ENCODE results near the gene NUDT3. TPM values are rescaled to one million over a fixed set of nuclear protein-coding genes. Genes with fewer than 3 reads are reported as not detected.
"Not testable (repeated sequence)": the region's sequence is repeated elsewhere in the genome, so short reads cannot be mapped to it uniquely, and the experiment has no call there.

The NUDT3 gene
- total RNA-seq, 1 experiment from 2014 or later = 26.1 TPM

DNA sequence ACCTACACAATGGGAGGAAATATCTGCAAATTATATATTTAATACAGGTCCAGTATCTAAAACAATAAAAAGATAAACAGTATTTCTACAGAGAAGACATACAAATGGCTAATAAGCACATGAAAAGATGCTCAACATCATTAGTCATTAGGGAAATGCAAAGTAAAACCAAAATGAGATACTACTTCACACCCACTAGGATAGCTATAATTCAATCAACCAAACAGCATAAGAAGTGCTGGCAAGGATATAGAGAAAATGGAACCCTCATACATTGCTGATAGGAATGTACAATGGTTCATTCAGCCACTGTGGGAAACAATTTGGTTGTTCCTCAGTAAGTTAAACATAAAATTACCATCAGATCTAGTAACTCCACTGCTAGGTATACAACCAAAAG, 48.7 kb downstream of the NUDT3 start:
- DNase-seq (ENCODE audit: low read depth) = no peak

DNA sequence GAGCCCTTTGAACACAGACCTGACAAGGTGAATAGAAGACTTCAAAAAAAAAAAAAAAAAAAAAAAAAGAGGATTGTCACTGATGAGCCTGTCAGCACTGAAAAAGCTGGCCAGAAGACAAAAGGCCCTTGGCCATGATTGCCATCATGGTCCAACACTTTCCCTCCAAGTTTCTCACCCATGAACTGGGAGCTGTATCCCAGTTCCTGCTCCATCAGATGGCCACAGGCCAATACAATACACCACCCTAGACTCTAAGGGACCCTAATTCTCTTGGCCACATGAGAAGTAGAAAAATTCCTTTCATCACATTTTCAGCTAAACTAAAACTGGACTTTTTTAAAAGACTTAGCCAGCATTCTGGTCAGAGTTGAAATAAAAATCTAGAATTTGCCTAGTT, 50.2 kb downstream of the NUDT3 start:
- no peak for DNase-seq (ENCODE audit: low read depth)

DNA sequence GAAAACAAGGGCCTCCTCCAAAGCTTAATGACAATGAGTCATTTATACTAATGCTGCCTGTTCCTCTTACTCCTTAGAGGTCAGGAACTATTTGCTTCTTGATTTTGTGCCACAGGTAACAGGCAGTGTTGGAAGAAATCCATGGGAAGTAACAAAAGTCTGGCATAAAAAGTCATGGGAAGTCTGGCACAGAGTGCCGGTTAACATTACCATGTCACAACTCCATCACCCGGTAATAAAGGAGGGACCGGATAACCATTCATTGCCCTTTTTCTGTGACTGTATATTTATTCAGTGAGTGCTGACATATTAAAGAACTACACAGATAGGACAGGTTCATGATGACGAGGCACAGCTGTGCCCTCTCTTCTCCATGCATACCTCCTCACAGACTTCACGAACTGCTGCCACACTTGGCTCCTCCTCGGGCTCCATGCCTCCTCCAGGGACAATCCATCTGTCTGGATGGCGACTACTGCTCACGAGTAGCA, 50.9 kb downstream of the NUDT3 start:
- DNase-seq (ENCODE audit: low read depth) = peak; percentile 64

DNA sequence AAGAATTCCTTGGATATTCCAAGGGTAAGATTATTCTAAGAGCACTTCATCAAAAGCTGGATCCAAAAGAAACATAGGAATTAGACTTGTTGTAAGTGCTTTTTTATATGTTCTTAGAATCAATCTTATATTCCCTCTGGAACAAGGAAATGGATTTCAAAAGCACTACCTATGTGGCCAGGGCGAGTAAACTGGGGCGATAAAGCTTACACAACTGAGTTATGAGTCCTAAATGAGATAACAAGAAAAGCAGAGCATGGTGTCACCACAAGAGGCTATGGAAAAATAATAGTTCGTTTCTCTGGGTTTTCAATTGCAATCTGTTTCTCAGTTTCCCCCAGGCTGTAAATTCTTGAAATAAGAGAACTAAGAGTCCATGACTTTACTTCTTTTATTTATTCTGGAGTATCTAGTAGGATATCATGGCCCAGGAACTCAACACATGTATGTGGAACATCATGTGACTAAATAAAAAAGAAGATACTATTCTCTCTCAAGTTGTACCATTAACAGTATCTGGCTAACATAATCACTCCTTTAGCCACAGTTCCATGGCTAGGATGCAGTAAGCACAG, 51.5 kb downstream of the NUDT3 start:
- no peak for DNase-seq (ENCODE audit: low read depth)

DNA sequence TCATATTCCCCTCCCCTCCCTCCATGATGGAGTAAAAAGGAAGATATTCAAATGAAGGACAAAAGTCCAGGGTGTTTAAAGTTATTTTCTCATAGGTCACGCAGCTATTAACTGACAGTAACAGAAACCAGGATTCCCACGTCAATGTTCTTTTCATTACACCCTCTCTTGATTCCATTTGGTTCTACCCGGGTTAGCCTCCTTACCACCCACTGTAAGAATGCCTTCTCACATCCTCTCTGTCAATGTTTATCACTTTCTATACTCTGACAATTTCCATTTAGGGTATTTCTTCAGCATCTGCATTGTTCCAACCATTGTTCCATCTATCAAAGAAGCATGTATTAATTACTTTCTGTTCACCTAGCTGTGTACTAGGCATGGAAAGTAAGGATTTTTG, 52.1 kb downstream of the NUDT3 start:
- DNase-seq (ENCODE audit: low read depth) = no peak

DNA sequence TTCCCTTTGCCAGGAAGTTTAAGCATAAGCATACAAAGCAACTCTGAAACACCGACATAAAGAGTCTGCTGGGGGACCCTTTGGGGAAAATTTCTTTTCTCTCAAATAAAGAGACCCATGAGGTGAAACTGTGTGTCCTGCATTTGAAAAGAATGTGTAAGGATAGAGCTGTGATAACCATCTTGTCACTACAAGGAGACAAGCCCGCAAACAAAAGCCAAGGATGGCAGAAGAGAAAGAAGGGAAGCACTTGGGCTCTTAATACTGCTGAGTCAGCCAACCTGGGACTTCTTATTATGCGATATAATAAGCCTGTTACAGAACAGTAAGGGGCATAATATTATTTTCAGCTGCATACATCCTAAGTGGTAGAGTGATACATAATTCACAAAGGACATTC, 52.5 kb downstream of the NUDT3 start:
- no peak for DNase-seq (ENCODE audit: low read depth)

GRCh38 chr6:34339432-34339831, 53.0 kb downstream of the NUDT3 start:
- no peak for DNase-seq (ENCODE audit: low read depth)

DNA sequence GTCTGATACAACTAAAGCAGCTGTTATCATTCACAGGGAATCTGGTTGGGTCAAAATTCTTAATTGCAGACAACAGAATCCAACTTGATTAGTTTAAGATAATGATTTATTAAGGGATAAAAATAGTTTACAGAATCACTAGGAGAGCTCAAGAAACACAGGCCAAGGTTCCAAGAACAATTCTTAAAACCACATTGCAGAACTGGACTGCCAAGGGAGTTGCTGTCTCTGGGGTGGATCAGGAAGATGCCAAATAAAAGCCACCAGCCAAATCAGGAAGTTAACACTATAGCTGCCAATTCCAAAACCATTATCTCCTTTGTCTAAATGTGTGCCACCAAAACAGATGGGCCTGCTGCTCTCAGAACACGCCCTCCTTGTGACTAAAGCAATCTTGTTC, 53.7 kb downstream of the NUDT3 start:
- DNase-seq (ENCODE audit: low read depth) = no peak

- DNase-seq (ENCODE audit: low read depth) = no peak
These were observed 54.1 kb downstream of the NUDT3 start for GRCh38 chr6:34338377-34338776.

DNA sequence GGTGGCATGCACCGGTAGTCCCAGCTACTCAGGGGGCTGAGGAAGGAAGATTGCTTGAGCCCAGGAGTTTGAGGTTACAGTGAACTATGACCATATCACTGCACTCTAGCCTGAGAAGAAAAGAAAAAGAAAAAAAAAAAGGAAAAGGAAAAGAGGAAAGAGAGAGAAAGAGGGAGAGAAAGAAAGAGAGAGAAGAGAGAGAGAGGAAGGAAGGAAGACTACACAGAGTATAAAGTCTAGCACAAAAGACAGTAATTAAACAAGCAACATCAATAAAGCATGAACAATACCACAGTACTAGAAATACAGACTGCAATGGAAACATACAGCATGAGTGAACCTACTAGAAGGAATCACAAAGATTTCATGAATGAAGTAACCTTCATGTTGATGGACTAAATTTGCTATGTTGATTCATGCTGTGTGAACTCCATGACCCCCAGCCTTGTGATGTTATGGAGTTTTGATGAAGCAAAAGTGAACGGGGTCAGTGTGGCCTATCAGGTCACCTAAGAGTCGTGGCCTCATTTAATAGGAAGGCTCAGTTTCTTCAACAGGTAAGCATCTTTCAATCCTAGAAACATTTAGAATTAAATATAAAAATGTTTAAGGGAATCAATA, 57.6 kb downstream of the NUDT3 start:
- no peak for DNase-seq (ENCODE audit: low read depth)

GRCh38 chr6:34333858-34334257, 58.6 kb downstream of the NUDT3 start:
- no peak for DNase-seq (ENCODE audit: low read depth)

DNA sequence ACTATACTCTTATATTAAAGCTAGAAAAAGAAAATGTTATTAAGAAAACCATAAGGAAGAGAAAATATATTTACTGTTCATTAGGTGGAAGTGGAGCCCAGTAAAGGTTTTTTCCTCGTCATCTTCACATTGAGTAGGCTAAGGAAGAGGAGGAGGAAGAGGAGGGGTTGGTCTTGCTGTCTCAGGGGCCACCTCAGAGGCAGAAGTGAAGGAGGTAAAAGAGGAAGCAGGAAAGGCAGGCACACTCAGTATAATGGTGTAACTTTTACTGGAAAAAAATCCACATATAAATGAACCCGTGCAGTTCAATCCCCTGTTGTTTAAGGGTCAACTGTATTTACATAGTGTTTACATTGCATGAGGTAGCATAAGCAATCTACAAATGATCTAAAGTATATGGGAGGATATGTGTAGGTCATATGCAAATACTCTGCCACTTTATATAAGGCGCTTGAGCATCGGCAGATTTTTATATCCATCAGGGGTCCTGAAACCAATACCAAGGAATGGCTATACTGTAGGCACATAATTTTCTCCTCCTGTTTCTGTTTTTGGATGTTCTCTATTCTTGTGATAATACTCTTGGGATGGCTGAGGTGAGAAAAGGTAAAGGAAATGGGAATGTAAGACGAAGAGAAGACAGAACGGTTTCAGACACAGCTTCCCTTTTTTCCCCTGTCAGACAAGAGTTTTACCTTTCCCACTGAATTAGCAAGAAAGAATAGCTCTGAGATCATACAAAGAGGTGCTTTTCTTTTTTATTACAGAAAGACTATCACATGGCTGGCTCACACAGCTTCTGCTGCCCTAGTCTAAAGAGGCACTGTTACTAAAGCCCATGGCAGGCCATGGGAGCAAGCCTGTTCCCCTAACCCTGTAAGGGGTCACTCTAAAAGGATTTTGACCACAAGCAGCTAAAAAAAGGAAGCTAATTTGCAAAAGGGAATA, 59.9 kb downstream of the NUDT3 start:
- DNase-seq (ENCODE audit: low read depth) = no peak

GRCh38 chr6:34331371-34332050, 61.0 kb downstream of the NUDT3 start:
- peak; percentile 11 for DNase-seq (ENCODE audit: low read depth)

DNA sequence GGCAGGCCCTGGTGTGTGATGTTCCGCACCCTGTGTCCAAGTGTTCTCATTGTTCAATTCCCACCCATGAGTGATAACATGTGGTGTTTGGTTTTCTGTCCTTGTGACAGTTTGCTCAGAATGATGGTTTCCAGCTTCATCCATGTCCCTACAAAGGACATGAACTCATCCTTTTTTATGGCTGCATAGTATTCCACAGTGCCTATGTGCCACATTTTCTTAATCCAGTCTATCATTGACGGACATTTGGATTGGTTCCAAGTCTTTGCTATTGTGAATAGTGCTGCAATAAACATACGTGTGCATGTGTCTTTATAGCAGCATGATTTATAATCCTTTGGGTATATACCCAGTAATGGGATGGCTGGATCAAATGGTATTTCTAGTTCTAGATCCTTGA, 62.7 kb downstream of the NUDT3 start:
- not testable (repeated sequence) for DNase-seq (ENCODE audit: low read depth)

GRCh38 chr6:34328969-34329368, 63.5 kb downstream of the NUDT3 start:
- no peak for DNase-seq (ENCODE audit: low read depth)

GRCh38 chr6:34327313-34328205, 64.9 kb downstream of the NUDT3 start:
- DNase-seq (ENCODE audit: low read depth) = not testable (repeated sequence)

- DNase-seq (ENCODE audit: low read depth) = no peak
These were observed 66.8 kb downstream of the NUDT3 start for GRCh38 chr6:34325633-34326032.

- peak; percentile 17 for DNase-seq (ENCODE audit: low read depth)
These were observed 67.6 kb downstream of the NUDT3 start for GRCh38 chr6:34324738-34325444.

GRCh38 chr6:34324221-34324620, 68.2 kb downstream of the NUDT3 start:
- not testable (repeated sequence) for DNase-seq (ENCODE audit: low read depth)

- DNase-seq (ENCODE audit: low read depth) = no peak
These were observed 69.2 kb downstream of the NUDT3 start for GRCh38 chr6:34323300-34323699.

Data from LHCN-M2 (cell line).